ENCODE data around the gene IREB2.

DNA sequence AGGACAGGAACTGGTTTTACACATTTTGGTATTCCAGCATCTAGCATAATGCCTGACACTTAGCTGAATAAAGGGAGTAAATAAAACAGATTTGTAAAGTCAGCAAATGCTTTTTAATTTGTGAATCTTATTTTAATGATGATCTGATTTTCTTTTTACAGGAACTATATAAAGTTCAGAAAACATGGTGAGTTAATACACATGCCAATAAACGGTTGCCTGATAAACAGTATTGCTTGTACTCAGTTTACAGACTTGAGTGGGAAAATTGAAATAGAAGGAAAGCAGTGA lies 103.7 kb downstream of the IREB2 start:
- TF ChIP-seq, protein P1, sequence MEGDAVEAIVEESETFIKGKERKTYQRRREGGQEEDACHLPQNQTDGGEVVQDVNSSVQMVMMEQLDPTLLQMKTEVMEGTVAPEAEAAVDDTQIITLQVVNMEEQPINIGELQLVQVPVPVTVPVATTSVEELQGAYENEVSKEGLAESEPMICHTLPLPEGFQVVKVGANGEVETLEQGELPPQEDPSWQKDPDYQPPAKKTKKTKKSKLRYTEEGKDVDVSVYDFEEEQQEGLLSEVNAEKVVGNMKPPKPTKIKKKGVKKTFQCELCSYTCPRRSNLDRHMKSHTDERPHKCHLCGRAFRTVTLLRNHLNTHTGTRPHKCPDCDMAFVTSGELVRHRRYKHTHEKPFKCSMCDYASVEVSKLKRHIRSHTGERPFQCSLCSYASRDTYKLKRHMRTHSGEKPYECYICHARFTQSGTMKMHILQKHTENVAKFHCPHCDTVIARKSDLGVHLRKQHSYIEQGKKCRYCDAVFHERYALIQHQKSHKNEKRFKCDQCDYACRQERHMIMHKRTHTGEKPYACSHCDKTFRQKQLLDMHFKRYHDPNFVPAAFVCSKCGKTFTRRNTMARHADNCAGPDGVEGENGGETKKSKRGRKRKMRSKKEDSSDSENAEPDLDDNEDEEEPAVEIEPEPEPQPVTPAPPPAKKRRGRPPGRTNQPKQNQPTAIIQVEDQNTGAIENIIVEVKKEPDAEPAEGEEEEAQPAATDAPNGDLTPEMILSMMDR (IDR thresholded peaks at IDR 0.05): no peak
- TF ChIP-seq EP300 (IDR thresholded peaks at IDR 0.05) (no peak), POLR2A (IDR thresholded peaks at IDR 0.05) (no peak)

Data from suprapubic skin (tissue), 3 donors.